HG03520 (cell line): ENCODE results near the gene IL36A.

Experiments
- ATAC-seq: cut with Tn5 transposase; IDR thresholded peaks from one replicate; pipeline ENCODE4 v1.9.1; 2021; ENCODE audit warnings: mild to moderate bottlenecking, moderate library complexity; ENCODE audit not compliant: unreplicated experiment

Gene IL36A

DNA sequence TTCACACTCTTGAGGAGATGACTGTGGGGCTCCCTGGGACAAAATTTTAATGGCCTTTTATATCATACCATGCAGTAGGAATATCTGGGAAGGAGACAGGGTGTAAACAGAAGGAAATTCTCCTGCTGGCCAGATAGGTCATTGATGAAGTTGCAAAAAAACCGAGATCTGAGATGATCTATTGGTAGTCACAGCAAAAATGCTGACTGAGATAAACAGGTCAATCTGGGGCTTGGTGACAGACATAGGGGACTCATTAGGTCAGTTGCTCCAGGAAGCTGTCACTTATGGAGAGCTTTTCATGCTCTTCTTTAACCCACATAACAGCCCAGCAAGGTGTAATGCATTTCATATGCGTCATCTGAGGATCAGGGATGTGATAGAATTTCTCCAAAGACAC is 2.6 kb upstream of the IL36A start:
- ATAC-seq, result no peak

DNA sequence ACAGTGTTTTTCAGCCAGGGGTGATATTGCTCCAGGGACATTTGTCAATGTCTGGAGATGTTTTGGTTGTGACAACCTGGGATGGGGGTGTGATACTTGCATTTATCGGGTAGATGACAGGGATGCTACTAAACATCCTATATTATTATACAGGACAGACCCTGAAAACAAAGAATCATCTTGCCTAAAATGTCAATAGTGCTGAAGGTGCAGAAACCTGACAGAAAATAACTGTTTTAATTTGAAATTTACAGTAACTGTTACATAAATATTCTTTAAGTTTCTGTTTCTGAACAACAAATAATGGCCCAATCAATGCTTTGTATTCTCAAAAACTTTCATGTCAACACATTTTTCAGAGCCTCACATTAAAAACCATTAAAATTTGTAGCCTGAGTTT is 2.0 kb downstream of the IL36A start:
- no peak for ATAC-seq

DNA sequence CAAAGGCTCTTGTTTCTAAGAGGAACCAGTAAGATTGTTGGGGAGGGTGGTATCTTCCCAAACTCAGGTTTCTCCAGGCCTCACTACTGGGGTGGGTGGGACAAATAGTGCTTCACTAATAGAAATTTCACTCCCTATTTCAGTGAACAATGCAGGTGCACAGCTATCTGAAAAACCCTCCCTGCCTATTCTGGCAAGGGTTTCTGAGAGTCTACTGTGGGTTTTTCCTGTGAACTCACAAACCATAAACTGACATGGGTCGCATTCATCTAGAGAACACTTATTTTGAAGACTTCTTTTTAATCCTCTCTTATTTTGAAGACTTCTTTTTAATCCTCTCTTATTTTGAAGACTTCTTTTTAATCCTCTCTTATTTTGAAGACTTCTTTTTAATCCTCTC is 4.4 kb downstream of the IL36A start:
- ATAC-seq, result no peak

DNA sequence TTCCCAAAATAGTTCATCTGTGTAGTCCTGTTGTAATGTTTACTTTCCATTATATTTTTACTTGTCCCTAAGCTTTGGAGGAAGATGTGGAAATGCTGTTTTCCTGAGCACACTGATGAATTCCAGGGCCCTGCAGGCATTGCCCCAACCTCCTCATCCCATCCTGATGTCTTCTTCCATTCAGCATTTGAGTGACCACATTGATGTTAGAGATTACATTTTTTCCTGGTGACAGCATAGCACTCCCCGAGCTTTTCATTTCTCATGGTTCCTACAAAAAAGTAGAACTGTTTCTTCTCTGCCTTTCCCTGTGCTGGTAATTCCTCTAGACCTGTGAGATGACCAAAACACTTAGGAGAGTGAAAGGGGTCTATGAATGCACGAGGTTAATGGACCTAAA is 4.8 kb downstream of the IL36A start:
- ATAC-seq, result no peak

- no peak for ATAC-seq
Observed at GRCh38 chr2:113011108-113011507, 5.8 kb downstream of the IL36A start.

- ATAC-seq, result no peak
Observed at GRCh38 chr2:113012436-113013335, 7.4 kb downstream of the IL36A start.

DNA sequence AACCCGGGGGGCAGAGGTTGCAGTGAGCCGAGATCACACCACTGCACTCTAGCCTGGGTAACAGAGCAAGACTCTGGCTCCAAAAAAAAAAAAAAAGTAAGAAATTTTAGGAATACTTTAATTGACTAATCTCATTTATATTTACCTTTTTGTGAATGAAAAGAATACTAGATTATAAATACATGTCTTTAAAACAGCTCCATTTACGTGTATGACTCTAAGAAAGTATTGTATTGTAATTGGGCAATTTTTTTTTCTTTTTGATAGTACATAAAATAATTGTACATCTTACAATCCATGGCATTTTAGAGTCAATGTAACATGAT is 8.0 kb downstream of the IL36A start:
- ATAC-seq, result no peak

DNA sequence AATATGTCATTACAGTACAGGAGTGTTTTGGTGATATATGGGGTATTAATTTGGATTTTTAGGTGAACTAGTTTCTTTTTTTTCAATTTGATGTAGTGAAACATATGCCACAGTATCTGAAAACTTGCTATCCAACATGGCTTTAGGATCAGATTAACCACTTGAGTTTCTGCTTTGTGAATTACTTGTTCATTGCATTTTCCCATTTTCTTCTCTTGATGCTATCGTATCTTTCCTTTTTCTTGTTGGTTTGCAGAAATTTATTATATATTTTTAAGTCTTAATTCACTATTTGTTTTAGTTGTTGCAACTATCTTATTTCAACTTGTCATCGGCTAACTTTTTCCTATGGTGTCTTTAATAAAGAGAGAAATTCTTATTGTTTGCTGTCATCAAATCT is 8.8 kb downstream of the IL36A start:
- no peak for ATAC-seq

GRCh38 chr2:113015042-113015441 is 9.8 kb downstream of the IL36A start:
- no peak for ATAC-seq

DNA sequence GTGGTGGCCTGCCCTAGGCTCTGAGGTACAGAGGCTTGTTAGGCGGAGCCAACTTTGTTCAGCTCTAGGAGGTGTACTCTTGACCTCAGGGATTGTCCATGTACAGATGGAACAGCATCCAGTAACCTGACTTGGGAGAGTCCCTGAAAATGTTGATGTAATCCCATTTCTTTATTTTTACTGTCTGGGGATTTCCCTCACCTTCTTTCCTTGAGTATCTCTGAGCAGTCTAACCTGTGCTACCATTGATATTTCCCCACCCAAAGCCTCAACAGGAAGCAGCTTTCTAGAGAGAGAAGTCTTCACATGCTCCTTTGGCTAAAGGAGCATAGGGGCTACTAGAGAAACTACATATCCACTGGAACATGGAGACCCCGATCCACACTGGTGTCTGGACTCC is 10.4 kb downstream of the IL36A start:
- ATAC-seq, result no peak

GRCh38 chr2:113018509-113018908 is 13.2 kb downstream of the IL36A start:
- ATAC-seq, result no peak

GRCh38 chr2:113021312-113021711 is 16.1 kb downstream of the IL36A start:
- no peak for ATAC-seq

DNA sequence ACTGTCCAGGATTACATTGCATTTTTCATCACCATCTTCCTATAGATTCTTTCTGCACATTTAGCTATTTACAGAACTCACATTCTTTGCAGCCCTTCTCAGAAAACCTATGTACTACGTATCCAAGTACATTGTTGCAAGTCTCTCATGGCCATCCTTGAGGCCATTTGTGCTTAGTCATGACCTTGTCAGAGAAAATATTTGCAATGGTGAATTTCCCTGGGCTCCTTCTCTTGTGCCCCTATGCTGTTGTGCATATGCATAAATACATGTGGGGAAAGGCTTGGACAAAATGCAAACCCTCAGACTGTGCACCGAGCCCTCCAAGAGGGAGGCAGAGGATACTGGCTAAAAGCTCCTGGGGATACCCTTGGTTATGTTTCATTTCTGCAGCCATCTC is 19.5 kb downstream of the IL36A start:
- no peak for ATAC-seq

GRCh38 chr2:113025737-113026136 is 20.5 kb downstream of the IL36A start:
- ATAC-seq, result no peak

- ATAC-seq, result no peak
Observed at GRCh38 chr2:113027691-113028090, 22.4 kb downstream of the IL36A start.

DNA sequence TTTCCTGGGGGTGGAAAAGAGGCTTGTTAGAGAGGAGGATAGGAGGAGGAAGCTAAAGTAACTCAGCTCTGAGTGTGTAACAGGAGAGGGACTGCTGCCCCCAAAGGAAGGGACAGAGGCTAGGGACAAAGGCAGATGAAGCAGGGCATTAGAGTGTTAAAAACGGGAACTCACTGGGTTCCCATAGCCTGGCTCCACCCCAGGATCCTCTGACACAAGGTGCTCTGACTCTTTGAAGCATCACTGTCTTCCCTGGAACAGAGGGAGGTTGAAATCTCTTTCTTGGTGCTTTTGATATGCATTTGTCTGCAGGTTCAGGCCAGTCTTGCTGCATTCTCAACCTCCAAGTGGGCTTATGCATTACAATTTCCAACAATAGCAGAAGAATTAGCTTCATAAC is 22.9 kb downstream of the IL36A start:
- no peak for ATAC-seq

DNA sequence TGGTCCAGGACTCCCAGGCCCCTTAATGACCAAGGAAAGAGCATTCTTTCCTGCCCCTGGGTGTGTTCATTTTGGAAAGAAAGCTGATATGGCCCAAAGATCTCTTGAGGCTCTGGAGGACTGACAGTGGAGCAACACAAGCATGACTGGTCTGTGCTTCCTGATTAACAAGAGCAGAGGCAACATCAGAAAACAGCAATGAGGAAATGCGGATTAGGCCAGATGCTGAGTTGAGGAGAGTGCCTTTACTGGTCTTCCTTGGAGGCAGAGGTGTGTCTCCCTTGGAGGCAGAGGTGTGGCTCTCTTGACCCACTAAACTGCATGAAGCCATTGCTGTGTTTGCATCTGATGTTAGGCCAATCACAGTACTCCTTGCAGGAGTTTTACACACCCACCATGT is 27.5 kb downstream of the IL36A start:
- ATAC-seq, result no peak

GRCh38 chr2:113034016-113034415 is 28.8 kb downstream of the IL36A start:
- ATAC-seq, result no peak

GRCh38 chr2:113036763-113037162 is 31.5 kb downstream of the IL36A start:
- no peak for ATAC-seq

DNA sequence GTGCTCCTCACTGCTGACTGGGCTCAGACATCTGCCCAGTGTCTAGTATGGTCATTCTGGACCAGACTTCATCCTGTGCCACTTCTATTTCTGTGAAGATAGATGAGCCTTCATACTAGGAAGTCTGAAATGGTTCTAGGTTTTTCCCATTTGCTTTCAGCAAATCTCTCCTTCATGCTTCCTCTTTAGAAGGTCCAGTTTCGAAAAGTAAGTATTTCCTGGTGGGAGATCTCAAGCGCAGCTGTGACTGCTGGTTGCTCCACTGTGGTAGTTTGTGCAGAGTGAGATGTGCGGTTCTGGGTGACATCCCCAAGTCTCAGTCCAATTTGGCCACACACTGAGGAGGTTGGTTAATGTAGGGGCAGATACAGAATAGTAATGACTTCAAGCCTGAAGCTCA is 33.0 kb downstream of the IL36A start:
- no peak for ATAC-seq

DNA sequence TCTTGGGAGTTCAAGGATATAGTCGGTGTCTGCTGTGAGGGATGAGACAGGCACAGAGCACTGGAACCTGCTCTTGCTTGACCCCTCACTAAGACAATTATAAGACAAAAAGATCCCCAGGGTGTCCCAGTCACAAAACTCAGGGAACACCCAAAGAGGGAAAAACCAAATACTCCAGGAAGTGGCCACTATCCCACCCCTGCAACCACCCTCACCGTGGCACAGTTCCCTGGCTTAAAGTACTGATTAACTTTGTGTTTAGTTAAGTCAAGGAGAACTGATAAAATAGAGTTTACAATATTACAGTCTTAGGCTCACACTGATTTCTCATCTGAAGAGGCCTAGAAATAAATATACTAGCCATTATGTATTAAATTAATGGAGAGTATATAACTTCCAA is 33.9 kb downstream of the IL36A start:
- ATAC-seq, result no peak

DNA sequence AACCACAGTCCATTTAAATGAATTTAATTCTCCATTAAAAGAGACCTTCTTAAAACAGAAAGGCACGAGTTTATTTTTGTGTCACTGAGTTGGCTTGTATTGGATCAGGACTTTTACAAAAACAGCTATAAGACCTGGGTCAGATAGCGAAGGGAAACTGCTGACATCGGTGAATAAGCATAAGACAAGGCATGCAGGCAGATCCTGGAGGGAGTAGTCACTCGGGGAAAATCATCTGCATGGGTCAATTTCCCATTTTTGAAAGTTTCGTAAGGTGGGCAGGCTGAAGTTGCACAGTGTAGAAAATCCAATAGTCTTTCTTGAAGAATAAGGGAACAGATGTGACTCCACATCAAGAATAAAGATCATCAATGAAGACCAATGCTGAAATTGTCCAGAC is 34.5 kb downstream of the IL36A start:
- ATAC-seq, result no peak

- no peak for ATAC-seq
Observed at GRCh38 chr2:113041871-113042270, 36.6 kb downstream of the IL36A start.
